CD4-positive, alpha-beta T cell treated with Interleukin-17A for 1 hour (primary cell): ENCODE data around the gene RNF212.
A peak's percentile ranks its signal among the peaks of the same experiment; 100 is the strongest.
"Not testable (repeated sequence)": the region's sequence is repeated elsewhere in the genome, so short reads cannot be mapped to it uniquely, and the experiment has no call there.

Source experiments
- DNase-seq: peaks from one replicate; pipeline ENCODE4 v3.0.0-alpha.2; 2020

Gene RNF212, protein sequence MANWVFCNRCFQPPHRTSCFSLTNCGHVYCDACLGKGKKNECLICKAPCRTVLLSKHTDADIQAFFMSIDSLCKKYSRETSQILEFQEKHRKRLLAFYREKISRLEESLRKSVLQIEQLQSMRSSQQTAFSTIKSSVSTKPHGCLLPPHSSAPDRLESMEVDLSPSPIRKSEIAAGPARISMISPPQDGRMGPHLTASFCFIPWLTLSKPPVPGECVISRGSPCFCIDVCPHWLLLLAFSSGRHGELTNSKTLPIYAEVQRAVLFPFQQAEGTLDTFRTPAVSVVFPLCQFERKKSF

DNA sequence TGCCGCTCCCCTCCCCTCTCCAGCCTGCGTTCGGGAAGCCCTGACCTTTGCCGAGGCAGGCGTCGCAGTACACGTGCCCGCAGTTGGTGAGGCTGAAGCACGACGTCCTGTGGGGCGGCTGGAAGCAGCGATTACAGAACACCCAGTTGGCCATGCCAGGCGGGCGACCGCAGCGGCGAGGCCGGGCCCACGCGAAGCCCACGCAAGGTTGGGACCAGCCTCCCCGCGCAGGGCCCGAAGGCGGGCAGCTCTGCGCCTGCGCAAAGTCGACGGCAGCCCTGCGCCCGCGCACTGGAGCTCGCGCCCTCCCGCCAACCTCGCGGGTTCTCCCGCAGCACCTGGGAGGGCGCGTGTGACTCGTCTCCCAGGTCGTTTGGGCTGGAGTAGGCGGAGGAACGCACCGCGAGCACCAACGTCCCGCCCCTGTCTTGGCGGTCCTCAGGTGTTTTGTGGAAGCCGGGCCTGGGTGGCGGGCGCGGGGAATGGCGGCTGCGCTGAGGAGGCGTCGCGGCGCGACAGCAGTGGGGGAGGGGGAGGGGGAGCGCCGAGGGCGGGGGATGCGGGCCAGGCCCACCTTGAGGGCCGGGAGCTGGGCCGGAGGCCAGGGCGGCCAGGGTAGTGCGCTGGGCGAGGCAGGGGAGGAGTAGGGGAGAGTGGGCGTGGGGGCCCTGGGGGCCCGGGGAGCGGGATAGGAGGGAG lies at the start of gene RNF212:
TSS of gene RNF212 (minus strand) at position 254 of the 699 bp plus-strand sequence. CDS start at position 154, 100 bp downstream.
- DNase-seq = peak; percentile 63

DNA sequence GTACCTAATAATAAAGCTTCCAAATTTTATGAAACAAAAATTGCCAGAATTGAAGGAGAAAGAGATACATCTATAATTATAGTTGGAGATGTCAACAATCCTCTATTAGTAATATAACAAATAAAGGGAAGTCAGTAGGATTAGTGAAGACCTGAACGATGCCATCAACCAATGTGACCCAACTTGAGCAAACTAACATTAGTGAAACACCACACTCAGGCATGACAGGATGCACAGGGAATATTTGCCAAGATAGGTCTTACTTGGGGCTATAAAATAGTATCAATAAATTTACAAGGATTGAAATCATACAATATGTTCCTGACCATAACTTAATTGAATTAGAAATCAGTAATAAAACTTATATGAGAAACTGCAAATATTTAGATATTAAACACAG lies 47.0 kb upstream of the RNF212 start:
- DNase-seq = no peak

DNA sequence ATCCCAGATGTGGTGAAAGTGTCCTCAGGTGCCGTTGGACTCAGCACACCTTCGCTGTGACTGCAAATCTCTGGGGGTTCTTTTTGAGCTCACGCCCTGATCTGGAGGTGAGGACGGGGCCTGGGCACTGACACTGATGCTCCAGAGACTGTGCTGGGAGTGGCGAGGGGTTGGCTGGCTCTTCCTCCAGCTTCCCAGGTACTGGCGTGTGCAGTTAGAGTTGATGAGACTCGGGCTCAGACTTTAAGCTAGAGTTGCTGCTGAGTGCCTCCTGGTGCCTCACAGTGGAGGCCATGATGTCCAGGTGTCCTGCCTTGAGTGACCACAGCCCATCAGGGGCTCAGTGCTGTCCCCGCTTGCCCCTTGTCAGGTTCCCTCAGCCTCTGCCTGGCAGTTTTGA lies 42.7 kb upstream of the RNF212 start:
- no peak for DNase-seq

DNA sequence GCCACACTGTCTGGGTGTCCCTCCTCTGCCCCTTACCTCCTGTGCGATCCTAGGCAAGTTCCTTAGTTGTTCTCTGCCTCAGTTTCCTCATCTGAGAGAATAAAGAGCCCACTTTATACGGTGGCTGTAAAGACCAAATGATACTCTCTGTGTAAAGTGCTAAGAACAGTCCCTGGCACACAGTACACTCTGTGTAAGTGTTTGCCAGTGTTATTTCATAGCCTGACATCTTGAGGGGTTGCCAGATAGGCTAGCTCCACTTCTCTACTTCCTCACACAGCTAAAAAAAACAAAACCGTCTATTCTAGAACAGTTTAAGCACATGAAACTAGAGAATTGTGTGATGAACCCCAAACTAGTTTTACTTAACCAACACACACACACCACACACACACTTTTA lies 42.0 kb upstream of the RNF212 start:
- no peak for DNase-seq

DNA sequence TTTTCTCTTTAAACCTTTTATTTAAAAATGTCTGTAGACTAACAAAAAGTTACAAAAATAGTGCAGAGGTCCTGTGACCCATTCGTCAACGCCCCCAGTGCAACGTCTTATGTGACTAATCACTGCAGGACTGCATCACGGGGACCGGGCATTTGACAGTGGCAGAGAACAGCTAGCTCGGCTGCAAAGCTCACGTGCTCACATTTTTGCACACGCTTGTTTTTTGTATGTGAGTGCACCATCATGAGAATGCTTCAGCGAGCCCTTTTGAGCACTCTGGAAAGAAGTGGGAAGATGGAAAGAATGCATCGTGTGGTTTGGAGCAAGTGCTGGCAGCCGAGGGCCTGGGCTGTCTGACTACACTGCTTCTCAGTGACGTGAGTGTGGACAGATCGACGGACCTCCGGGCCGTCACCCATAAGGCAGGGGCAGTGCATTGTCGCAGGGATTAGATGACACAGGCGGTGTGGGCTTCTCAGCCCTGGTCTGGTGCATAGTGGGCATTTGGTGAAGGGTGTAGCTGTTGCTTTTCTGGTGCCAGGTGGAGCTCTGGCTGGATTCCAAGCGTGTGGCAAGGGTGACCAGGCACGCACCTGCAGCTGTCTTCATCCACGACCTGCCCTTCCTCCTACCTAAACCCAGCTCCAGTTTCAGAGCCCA lies 41.3 kb upstream of the RNF212 start:
- DNase-seq = no peak

DNA sequence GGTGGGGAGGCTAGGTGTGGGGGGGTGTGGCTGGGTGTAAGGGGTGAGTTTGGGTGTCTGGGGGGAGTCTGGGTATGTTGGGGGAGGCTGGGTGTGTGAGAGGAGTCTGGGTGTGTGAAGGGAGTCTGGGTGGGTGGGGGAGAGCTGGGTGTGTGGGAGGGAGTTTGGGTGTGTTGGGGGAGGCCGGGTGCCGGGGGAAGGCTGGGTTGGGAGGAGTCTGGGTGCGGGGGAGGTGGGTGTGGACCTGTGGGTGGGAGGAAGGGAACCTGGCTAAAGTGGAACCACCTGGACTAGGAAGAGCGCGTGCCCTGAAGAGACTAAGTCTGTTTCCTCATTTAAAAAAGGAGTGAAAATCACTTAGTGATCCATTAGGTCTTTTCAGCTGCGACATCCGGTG lies 40.8 kb upstream of the RNF212 start:
- DNase-seq = no peak

DNA sequence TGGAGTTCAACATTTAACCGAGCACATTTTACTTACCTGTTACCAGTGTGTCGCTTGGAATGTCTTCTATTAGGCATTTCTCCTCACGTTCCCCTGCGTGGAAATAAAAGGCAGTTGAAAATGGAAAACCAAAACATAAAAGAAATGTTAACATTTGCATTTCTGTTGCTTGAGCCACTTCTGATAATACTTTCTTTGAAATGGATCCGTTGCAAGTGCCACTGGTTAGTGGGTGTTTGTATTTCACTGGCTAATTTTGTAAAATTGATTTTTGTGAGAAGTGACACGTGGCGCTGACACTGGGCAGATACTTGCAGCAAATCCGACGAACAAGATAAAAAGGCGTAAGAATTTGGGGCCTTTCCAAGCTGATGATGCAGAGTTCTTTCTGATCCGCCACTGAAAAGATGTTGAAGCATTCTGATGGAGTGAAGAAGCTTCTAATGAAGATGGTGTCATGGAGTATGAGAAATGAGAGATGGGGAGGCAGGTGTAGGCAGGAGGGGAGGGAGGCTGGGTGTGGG lies 40.3 kb upstream of the RNF212 start:
- DNase-seq = no peak

DNA sequence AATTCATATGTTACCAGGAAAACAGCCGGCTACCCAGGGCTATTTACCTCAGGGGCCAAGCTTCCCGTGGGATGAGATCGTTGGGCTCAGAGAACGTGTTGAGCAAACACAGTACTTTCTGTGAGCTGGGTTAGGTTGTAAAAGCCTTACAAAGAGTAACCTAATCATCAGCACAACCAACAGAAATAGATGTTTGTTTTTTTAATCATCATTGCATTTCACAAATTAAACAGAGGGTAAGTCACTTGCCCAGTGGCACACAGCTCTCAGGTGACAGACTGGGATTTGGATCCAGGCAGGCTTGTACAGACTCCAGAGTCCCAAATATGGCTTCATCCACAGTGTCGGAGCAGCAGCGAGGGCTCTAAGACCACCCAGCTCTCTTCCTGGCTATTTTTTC lies 38.9 kb upstream of the RNF212 start:
- no peak for DNase-seq

DNA sequence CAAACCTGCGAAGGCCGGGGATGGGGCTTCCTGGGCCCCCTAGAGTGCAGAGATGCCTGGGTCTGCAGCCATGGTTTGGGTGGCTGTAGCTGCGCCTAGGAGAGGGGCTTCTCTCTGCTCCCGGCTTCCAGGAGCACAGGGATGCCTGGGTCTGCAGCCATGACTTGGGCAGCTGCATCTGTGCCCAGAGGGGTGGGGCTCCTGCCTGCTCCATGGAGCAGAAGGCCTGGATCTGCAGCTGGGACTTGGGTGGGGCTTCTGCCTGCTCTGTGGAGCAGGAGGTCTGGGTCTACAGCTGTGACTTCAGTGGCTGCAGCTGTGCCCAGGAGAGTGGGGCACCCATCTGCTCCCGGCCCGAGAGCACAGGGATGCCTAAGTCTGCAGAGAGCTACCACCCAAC lies 38.2 kb upstream of the RNF212 start:
- no peak for DNase-seq

DNA sequence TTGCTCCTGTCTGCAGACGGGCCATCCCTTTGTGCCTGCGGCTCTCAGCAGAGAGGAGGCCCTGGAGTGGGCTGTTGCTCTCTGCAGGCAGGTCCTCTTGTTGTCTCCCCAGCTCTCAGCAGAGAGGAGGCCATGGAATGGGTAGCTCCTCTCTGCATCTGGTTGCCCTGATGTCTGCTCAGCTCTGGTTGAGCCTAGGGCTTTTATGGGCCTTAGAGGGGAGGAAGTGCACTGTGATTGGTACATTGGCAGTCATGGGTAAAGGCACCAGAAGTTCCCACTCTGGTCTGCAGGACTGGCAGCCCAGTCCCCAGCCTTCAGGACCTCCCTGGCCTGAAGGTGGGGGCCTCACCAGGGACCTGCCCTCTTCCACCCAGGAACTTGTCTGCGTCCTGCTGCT lies 37.5 kb upstream of the RNF212 start:
- DNase-seq = no peak

DNA sequence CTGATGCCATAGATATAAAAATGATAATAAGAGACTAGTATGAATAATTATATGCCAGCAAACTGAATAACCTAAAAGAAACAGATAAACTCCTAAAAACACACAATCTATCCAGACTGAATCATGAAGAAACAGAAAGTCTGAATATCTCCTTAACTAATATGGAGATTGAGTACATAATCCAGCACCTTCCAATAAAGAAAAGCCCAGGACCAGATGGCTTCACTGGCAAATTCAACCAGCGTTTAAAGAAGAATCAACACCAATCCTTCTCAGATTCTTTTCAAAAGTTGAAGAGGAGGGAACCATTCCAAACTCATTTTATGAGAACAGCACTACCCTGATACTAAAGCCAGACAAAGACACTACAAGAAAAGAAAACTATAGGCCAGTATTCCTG lies 26.5 kb upstream of the RNF212 start:
- no peak for DNase-seq

DNA sequence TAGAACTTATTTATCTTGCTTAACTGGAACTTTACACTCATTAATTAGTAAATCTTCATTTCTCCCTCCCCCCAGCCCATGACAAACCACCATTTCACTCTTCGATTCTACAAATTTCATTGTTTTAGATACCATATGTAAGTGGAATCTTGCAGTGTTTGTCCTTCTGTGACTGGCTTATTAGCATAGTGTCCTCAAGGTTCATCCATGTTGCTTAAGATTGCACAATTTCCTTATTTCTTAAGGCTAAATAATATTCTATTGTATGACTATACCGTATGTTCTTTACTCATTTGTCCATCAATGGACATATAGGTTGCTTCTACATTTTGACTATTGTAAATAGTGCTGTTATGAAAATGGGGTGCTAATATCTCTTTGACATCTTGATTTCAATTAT lies 24.5 kb upstream of the RNF212 start:
- no peak for DNase-seq

DNA sequence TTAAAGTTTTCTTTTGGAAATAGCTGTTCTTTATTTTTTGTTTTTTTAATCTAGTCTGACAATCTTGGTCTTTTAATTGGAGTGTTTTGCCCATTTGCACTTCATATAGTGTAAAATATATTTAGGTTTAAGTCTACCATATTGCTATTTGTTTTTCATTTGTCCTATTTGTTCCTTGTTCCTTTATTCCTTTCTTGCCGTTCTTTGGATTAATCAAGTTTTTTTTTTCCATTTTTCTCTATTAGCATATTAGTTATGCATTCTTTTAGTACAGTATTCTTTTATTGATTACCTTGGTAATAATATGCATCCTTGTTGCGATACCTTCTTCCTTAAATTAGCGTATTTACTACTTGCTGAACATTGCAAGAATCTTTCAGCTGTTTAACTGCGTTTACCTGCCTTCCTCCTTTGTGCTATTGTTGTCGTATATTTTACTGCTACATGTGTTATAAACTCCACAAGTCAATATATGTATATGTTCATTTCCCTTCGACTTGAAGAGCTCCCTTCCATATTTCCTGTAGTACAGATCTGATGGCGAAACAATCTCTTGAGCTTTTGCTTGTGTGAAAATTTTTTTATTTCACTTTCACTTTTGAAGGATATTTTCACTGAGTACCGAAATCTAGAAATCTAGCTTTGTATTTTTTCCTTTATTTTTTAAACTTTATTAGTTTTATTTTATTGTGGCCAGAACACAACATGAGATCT lies 23.9 kb upstream of the RNF212 start:
- peak; percentile 43 for DNase-seq

DNA sequence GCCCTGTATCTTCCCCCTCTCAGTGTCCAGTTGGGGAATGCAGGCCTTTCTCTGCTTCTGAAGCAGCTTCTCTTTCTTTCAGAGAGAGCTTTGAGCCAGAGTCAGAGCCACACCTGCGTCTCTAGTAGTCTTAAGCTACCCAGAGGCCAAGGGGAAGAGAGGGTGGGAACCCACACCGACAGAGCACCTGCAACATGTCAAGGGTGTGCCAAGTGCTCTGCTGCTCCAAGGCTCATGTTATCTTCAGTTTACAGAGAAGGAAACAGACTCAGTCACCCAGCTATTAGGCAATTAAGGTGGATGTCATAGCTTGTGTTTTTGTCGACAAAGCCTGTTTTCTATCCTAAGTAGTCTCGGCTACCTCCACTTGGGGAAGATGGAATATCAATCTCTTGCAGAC lies 22.7 kb upstream of the RNF212 start:
- DNase-seq = no peak

DNA sequence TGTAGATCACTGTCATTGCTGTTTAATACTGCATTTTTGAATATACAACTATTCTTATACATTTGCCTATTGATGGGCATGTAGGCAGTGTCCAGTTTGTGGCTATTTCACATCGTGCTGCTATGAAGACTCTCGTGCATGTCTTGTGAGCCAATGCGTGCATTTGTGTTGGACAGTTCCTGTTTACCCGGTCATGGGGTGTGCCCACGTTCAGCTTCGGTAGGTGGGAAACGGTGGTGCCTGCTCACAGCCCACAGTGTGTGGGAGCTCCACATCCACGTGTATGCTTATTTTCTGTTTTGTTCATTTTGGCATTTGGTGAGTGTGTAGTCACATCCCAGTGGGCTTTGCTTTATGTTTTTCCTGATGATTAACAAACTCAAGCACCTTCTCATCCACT lies 19.7 kb upstream of the RNF212 start:
- no peak for DNase-seq

DNA sequence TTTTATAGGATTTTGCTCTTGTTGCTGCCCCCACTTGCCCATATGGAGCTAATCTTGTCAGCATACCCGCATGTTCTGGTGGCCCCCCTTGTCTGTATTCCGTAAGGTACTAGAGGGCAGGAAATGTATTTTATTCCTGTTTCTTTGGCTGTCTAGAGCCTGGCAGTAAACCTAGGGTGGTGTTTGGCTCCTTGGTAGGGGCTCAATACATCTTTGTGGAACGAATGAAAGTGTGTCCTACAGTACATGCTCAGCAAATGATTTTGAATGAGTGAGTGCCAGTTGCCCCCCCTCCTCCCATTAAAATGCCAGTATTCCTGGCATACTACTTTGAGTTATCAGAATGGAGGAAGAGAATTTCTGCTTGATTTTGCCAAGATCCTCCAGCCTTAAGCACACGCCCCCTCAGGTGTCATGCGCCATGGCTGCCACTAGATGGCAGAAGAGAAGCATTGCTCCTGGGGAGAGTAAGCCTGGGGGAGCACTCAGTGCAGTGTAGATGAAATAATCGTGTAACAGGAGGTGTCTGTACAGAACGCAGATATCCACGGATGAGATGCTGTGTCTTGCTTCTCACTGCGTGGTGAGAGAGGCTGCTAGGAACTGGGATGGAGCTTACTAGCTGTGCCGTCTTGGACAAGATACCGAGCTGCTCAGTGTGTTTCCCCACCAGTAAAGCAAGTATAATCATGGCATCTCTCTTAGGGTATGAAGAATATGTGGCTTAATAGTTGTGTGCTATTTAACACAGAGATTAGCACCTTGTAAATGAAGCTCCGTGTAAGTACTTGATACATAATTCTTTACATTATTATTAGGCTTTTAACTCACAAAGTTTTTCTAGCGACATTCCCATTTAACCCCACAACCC lies 17.2 kb upstream of the RNF212 start:
- peak; percentile 85 for DNase-seq

DNA sequence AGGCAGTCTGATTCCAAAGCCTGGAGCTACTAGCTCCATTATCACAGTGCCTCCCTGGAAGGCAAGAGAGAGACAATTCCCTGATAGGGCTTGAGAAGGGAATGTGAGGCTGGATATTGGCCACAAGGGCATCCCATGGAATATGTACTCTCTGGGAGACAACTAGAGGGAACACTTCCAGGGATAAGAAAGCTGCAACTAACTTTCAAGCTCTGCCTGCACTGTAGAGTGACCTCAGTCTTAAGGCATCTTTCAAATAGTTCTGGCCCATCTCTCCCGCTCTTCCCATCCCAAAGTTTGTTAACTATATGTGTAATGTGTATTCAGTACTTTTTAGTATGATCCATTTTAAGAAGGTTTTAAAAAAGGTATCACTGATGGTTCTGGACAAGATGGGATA lies 13.1 kb upstream of the RNF212 start:
- DNase-seq = no peak

DNA sequence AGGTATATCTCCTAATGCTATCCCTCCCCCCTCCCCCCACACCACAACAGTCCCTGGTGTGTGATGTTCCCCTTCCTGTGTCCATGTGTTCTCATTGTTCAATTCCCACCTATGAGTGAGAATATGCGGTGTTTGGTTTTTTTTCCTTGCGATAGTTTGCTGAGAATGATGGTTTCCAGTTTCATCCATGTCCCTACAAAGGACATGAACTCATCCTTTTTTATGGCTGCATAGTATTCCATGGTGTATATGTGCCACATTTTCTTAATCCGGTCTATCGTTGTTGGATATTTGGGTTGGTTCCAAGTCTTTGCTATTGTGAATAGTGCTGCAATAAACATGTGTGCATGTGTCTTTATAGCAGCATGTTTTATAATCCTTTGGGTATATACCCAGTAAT lies 12.1 kb upstream of the RNF212 start:
- DNase-seq = not testable (repeated sequence)

DNA sequence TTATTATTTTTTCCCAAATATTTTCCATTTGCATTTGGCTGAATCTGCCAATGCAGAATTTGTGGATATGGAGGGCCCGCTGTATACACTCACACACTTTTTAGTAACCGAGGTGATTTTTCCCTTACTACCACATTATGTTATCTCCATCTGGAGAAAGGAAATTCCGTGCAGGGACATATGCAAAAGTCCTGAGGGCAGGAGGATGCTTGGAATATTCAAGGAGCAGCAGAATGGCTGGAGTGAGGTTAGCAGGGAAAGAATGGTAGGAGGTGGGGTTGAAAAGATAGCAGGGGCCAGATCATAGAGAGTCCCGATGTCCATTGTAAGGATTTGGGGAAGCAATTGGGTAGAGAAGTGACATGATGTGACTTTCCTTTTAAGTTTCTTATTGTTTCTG lies 11.5 kb upstream of the RNF212 start:
- no peak for DNase-seq

DNA sequence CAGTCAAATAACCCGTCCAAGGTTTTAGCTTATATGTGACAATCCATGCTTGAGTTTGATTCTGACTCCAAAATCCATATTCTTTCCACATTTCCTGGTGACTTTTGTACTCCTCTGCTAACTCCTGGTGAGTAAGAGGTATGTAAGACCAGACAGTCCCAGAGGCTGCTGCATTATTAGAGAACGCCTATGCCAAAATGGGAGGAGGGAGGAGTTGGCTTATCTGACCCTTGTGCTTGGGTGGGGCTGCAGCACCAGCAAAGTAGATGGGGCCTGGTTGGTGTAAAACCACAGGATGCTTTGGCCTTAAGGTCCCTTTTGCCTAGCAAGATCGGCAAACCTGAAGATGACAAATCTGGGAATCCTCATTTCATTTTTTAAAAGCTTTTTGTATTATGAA lies 9.1 kb upstream of the RNF212 start:
- DNase-seq = no peak

DNA sequence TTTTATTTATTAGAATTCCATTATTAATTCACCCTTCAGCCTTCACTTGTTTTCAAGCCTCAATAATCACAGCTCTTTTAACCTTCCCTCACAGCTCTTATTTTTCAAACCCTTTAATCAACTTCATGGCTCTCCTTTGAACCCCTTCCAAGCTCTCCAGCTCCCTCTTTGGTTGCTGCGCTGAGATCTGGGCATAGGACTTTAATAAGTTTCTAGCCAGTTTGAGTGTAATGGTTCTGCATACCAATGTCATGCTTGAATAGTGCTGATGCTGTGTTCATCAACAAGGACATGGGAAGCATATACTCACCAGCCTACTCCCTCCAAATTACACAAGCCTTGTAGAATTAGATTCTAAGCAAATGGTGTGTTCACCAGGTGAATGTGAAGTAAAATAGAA lies 3.5 kb upstream of the RNF212 start:
- no peak for DNase-seq

DNA sequence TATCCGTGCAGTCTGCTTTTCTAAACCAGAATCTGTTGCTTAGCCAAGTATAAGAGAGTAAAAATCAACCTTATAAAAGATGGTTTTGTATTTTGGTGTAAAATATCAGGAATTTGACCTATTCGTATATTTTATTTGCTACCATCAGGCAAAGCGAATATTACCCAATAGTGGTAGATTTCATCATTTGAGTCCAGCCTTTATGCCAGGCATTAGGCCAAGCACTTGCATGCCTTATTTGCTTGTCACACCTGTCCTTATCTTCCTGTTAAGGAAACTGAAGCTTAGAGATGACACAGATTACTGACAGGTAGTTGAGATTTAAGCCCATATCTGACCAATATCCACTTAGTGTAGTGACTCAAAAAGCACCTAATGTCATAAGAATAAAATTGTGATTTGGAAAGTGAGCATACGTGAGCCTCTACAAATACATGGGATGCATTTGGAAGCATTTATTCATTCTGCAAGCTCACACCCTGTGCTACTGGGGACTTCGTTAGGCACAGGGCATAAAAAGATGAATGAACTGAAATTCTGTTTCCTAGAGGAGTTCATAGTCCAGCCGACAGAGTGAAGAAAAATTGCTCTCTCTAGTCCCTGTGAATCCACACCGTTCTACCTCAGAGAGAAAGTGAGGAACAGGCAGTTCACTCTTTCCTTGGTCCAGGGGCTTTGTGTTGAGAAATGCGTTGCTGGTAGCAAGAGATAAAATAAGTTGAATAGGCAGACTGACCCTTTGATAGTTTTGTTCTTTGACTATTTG lies 2.3 kb upstream of the RNF212 start:
- no peak for DNase-seq
